Gastrocnemius medialis (tissue), 4 donors: ENCODE data around the gene EEFSEC. TPM values are rescaled to one million over a fixed set of nuclear protein-coding genes. Genes with fewer than 3 reads are reported as not detected.
A peak's percentile ranks its signal among the peaks of the same experiment; 100 is the strongest.

Experiments
- ATAC-seq, 2 donors: fragments of 150-250 bp; one replicate each; pipeline ENCODE4 v1.9.1; 2016
- DNase-seq, 2 donors: peaks; one replicate each; pipeline ENCODE4 v3.0.0-alpha.2; 2019
- H3K27ac ChIP-seq, 4 donors: fragments of 200-600 bp; sonication (generic); 1 replicate in 1 of 4; 2 replicates in 3 of 4; pipeline ENCODE4 v1.5.1; 2016 to 2018; ENCODE audit warnings: mild to moderate bottlenecking in 2 of 4, moderate library complexity in 1 of 4
- H3K27me3 ChIP-seq, 3 donors: fragments of 200-600 bp; sonication (generic) in 2 of 3; 1 replicate in 1 of 3; 2 replicates in 2 of 3; pipeline versions ENCODE4 v1.5.1 to v1.6.0; 2016 to 2019; ENCODE audit warnings: mild to moderate bottlenecking in 1 of 3, moderate library complexity in 1 of 3
- H3K36me3 ChIP-seq, 2 donors: fragments of 200-600 bp; sonication (generic) in 1 of 2; one replicate each; pipeline ENCODE4 v1.5.1; 2017 to 2018
- H3K4me1 ChIP-seq, 2 donors: fragments of 200-600 bp; sonication (generic) in 1 of 2; one replicate each; pipeline ENCODE4 v1.5.1; 2016 to 2017; ENCODE audit warnings: mild to moderate bottlenecking in 2 of 2
- H3K4me3 ChIP-seq, 4 donors: fragments of 200-600 bp; sonication (generic) in 3 of 4; 1 replicate in 1 of 4; 2 replicates in 3 of 4; pipeline ENCODE4 v1.5.1; 2016 to 2019; ENCODE audit warnings: mild to moderate bottlenecking in 2 of 4
- H3K9me3 ChIP-seq, 3 donors: fragments of 200-600 bp; sonication (generic) in 2 of 3; 1 replicate in 1 of 3; 2 replicates in 2 of 3; pipeline ENCODE4 v1.5.1; 2016 to 2019
- CTCF ChIP-seq, 5 experiments: fragments of 450-650 bp in 3 of 5; fragments of 200-600 bp in 2 of 5; sonication (generic) in 2 of 5; IDR thresholded peaks in 4 of 5; conservative IDR thresholded peaks in 1 of 5; 1 replicate in 4 of 5; 2 replicates in 1 of 5; pipeline ENCODE4 v1.5.1; 2016 to 2019; ENCODE audit warnings: antibody characterized with exemption in 5 of 5, mild to moderate bottlenecking in 3 of 5, moderate library complexity in 3 of 5
- POLR2A ChIP-seq, 2 donors: fragments of 450-650 bp; IDR thresholded peaks; one replicate each; pipeline ENCODE4 v1.6.1; 2017; ENCODE audit warnings: antibody characterized with exemption in 2 of 2, mild to moderate bottlenecking in 2 of 2, moderate library complexity in 2 of 2
- in situ Hi-C, 4 donors: fragments of 200-750 bp; cut with MboI; loops; one replicate each; pipeline versions ENCODE4 v1.15.0 to v1.8.0; 2017; ENCODE audit warnings: low sequenced_read_pairs in 4 of 4
- intact Hi-C: fragments of 100-400 bp; cut with DNase I; formaldehyde crosslinking; loops from one replicate; pipeline ENCODE4 v1.15.1; 2023; ENCODE audit warnings: low total_unique reads
- total RNA-seq, 4 donors: library from RNA; depleted of rRNA; stranded (reverse); fragments of >200 nt; gene quantifications; one replicate each; pipeline versions ENCODE4 v1.1.0 to v1.2.3, GENCODE V29; 2016

Gene EEFSEC
- total RNA-seq, 4 donors from 2014 or later, result 21.0 to 29.4 (median 23.4) TPM

GRCh38 chr3:128113817-128114794, 39.2 kb upstream of the EEFSEC start:
- Histone ChIP-seq H3K27ac (no peak overlapping the region), H3K27me3 (no peaks in the 10 kb centered on the region), H3K36me3 (peaks cover 0 to 15% of the 10 kb centered on the region in 2 donors), H3K4me1 (no peaks in the 10 kb centered on the region), H3K9me3 (no peaks in the 10 kb centered on the region), H3K4me3 (no peak overlapping the region)
- no peak for ATAC-seq
- no peak for DNase-seq
- TF ChIP-seq CTCF (IDR thresholded peaks at IDR 0.05 in 4 of 5, conservative IDR thresholded peaks at IDR 0.05 in 1 of 5) (no peak), POLR2A (IDR thresholded peaks at IDR 0.05) (no peak)
- intact Hi-C loops (no loop called here), in situ Hi-C loops (no loop called here)

- Histone ChIP-seq H3K27me3 (no peaks in the 10 kb centered on the region), H3K27ac (no peak overlapping the region), H3K9me3 (no peaks in the 10 kb centered on the region), H3K36me3 (no peaks in the 10 kb centered on the region), H3K4me3 (no peak overlapping the region), H3K4me1 (peaks cover 11 to 14% of the 10 kb centered on the region in 2 donors)
- TF ChIP-seq POLR2A (IDR thresholded peaks at IDR 0.05), result no peak
- TF ChIP-seq CTCF (IDR thresholded peaks at IDR 0.05 in 4 of 5, conservative IDR thresholded peaks at IDR 0.05 in 1 of 5), result no peak
- DNase-seq, result no peak
- in situ Hi-C loops, result no loop called here
- ATAC-seq, result no peak
- intact Hi-C loops, result loop anchor here (5.0 kb wide), 1 partner anchor 45 kb away; no protein-coding TSS in a partner anchor
Measured at GRCh38 chr3:128122013-128122412, 31.3 kb upstream of the EEFSEC start.

- Histone ChIP-seq H3K4me1 (peaks cover 11 to 14% of the 10 kb centered on the region in 2 donors), H3K4me3 (peak overlapping the region; percentile 87 to 99 (median 93)), H3K9me3 (no peaks in the 10 kb centered on the region), H3K36me3 (no peaks in the 10 kb centered on the region), H3K27me3 (no peaks in the 10 kb centered on the region), H3K27ac (peak overlapping the region; percentile 67 to 83 (median 76))
- TF ChIP-seq CTCF (IDR thresholded peaks at IDR 0.05 in 4 of 5, conservative IDR thresholded peaks at IDR 0.05 in 1 of 5) (no peak), POLR2A (IDR thresholded peaks at IDR 0.05) (no peak)
- intact Hi-C loops, result loop anchor here (1.0 to 5.0 kb wide), 2 partner anchors 30 to 46 kb away; partner anchors contain the start of gene EEFSEC
- ATAC-seq (no peak), DNase-seq (no peak)
- in situ Hi-C loops, result no loop called here
Measured at GRCh38 chr3:128123156-128123537, 30.1 kb upstream of the EEFSEC start.

GRCh38 chr3:128123538-128124368, 29.5 kb upstream of the EEFSEC start, which contains the start of gene RUVBL1:
Gene RUVBL1 (minus strand): TSS chr3:128123812. CDS start chr3:128123724, 88 bp downstream.
- Histone ChIP-seq H3K36me3 (no peaks in the 10 kb centered on the region), H3K27ac (peak within 1 kb of the TSS; percentile 67 to 83 (median 76)), H3K4me1 (peaks cover 11 to 14% of the 10 kb centered on the region in 2 donors), H3K4me3 (peak within 1 kb of the TSS; percentile 87 to 99 (median 93)), H3K9me3 (no peaks in the 10 kb centered on the region), H3K27me3 (no peaks in the 10 kb centered on the region)
- TF ChIP-seq CTCF (IDR thresholded peaks at IDR 0.05 in 4 of 5, conservative IDR thresholded peaks at IDR 0.05 in 1 of 5), result no peak
- TF ChIP-seq POLR2A (IDR thresholded peaks at IDR 0.05), result peak; percentile 39 to 48
- intact Hi-C loops (loop anchor here (1.0 to 5.0 kb wide), 3 partner anchors 30 to 71 kb away; partner anchors contain the start of genes EEFSEC and SEC61A1), in situ Hi-C loops (no loop called here)
- ATAC-seq (peak; percentile 99 to 100), DNase-seq (peak; percentile 95 to 97)
